K562 (cell line): Measurements from ENCODE around the gene SAMD8. TPM values are rescaled to one million over a fixed set of nuclear protein-coding genes. Genes with fewer than 3 reads are reported as not detected.

Experiments used
- BMI1 ChIP-seq: fragments of 150-350 bp; IDR thresholded peaks from 2 replicates; pipeline ENCODE4 v1.6.1; 2014; ENCODE audit warnings: low read length
- CHD4 ChIP-seq: fragments of 200-600 bp; sonication (generic); IDR thresholded peaks from 3 replicates; pipeline ENCODE4 v1.6.1; 2012; ENCODE audit warnings: low read depth, mild to moderate bottlenecking, mixed read lengths, low read length, inconsistent platforms; ENCODE audit not compliant: insufficient read depth, insufficient replicate concordance, poor library complexity, severe bottlenecking
- ERF ChIP-seq: fragments of 450-650 bp; formaldehyde crosslinking; IDR thresholded peaks from 2 replicates; pipeline ENCODE4 v1.4.0; 2020; ENCODE audit warnings: mild to moderate bottlenecking, mixed read lengths
- HDAC2 ChIP-seq: fragments of 450-650 bp; IDR thresholded peaks from 2 replicates; pipeline ENCODE4 v1.6.1; 2016; ENCODE audit warnings: mild to moderate bottlenecking
- KDM5B ChIP-seq: fragments of 200-600 bp; sonication (generic); IDR thresholded peaks from 2 replicates; pipeline ENCODE4 v1.6.1; 2012; ENCODE audit warnings: low read depth, mild to moderate bottlenecking, moderate library complexity, low read length, control low read depth, inconsistent platforms; ENCODE audit not compliant: insufficient replicate concordance
- MLX ChIP-seq, 2 experiments: fragments of 450-650 bp in 1 of 2; sonication (generic) in 1 of 2; formaldehyde crosslinking; conservative IDR thresholded peaks; 2 replicates each; pipeline versions ENCODE4 v1.4.0 to v1.8.1; 2020 to 2022; ENCODE audit warnings: mild to moderate bottlenecking in 1 of 2, missing genetic modification reagents in 1 of 2
- MNT ChIP-seq, 2 experiments: fragments of 450-650 bp; conservative IDR thresholded peaks; 2 replicates each; pipeline ENCODE4 v1.6.1; 2017; ENCODE audit warnings: mild to moderate bottlenecking in 2 of 2, moderate library complexity in 2 of 2
- NCOA1 ChIP-seq: fragments of 450-650 bp; IDR thresholded peaks from 2 replicates; pipeline ENCODE4 v1.6.1; 2016; ENCODE audit warnings: low read depth
- NFRKB ChIP-seq: fragments of 450-650 bp; IDR thresholded peaks from 2 replicates; pipeline ENCODE4 v1.6.1; 2016; ENCODE audit warnings: low read depth
- PBX2 ChIP-seq, 2 experiments: IDR thresholded peaks in 1 of 2; conservative IDR thresholded peaks in 1 of 2; 2 replicates each; pipeline ENCODE4 v1.6.1; 2016; ENCODE audit warnings: low read depth in 2 of 2, mild to moderate bottlenecking in 1 of 2, missing compliant biosample characterization in 1 of 2, missing genetic modification characterization in 1 of 2, moderate library complexity in 1 of 2
- PHB ChIP-seq: fragments of 250-450 bp; sonication (Bioruptor Pico); IDR thresholded peaks from 2 replicates; pipeline ENCODE4 v1.5.0; 2021
- PTBP1 ChIP-seq: fragments of 200-400 bp; formaldehyde crosslinking; IDR thresholded peaks from 2 replicates; pipeline ENCODE4 v1.6.1; 2017; ENCODE audit warnings: low read depth, low read length
- SIX5 ChIP-seq, 2 experiments: IDR thresholded peaks; 2 replicates each; pipeline ENCODE4 v1.6.1; 2011; ENCODE audit warnings: low read length in 2 of 2, borderline replicate concordance in 1 of 2, low read depth in 1 of 2, mild to moderate bottlenecking in 1 of 2, moderate library complexity in 1 of 2; ENCODE audit not compliant: insufficient read depth in 1 of 2
- SP1 ChIP-seq: sonication (generic); formaldehyde crosslinking; IDR thresholded peaks from 2 replicates; pipeline ENCODE4 v1.8.1; 2022; ENCODE audit warnings: mild to moderate bottlenecking, missing genetic modification reagents
- TAF7 ChIP-seq: fragments of 450-650 bp; IDR thresholded peaks from 2 replicates; pipeline ENCODE4 v1.6.1; 2016; ENCODE audit warnings: missing genetic modification characterization, missing compliant biosample characterization
- ZBTB49 ChIP-seq: sonication (generic); formaldehyde crosslinking; IDR thresholded peaks from 2 replicates; pipeline ENCODE4 v1.8.0; 2022; ENCODE audit warnings: missing genetic modification reagents, mild to moderate bottlenecking, borderline replicate concordance
- ZFP30 ChIP-seq: fragments of 250-450 bp; sonication (Bioruptor Pico); IDR thresholded peaks from 2 replicates; pipeline ENCODE4 v1.8.0; 2022; ENCODE audit warnings: moderate library complexity, mild to moderate bottlenecking, inconsistent platforms, borderline replicate concordance
- ZNF551 ChIP-seq: fragments of 250-450 bp; sonication (Bioruptor Pico); IDR thresholded peaks from 2 replicates; pipeline ENCODE4 v1.5.0; 2021; ENCODE audit warnings: mild to moderate bottlenecking, moderate library complexity
- ZNF830 ChIP-seq: fragments of 250-450 bp; sonication (Bioruptor Pico); IDR thresholded peaks from 2 replicates; pipeline ENCODE4 v1.5.0; 2021; ENCODE audit warnings: mild to moderate bottlenecking
- polyA plus RNA-seq, 8 experiments: library from polyadenylated mRNA; depleted of rRNA in 4 of 8; stranded (reverse) in 5 of 8; unstranded in 3 of 8; fragments of >200 nt; fragmentation: Nextera tagmentation in 2 of 8; fragmentation: Illumina TruSeq in 1 of 8; extraction: Ambion mirVana in 2 of 8; extraction: Trizol in 1 of 8; gene quantifications; 2 replicates each; pipeline versions ENCODE4 v1.2.1 to v1.2.3, GENCODE V29; 2011 to 2014; ENCODE audit warnings: inconsistent platforms in 1 of 8, missing spikeins in 1 of 8
- total RNA-seq, 7 experiments: library from RNA; depleted of rRNA in 6 of 7; stranded (reverse); fragments of >200 nt in 6 of 7; fragmentation: Illumina TruSeq in 2 of 7; extraction: Trizol in 2 of 7; gene quantifications; 2 replicates each; pipeline versions ENCODE4 v1.2.1 to v1.2.3, GENCODE V29; 2011 to 2021; ENCODE audit warnings: low replicate concordance in 1 of 7

SAMD8 gene
- total and polyA plus RNA-seq, 9 of the 15 experiments (the other 6 are each of a cell fraction or from before 2014, with no cell fraction given): 2.7 to 16.1 (median 6.2) TPM

GRCh38 chr10:75209086-75209920, 97.8 kb downstream of the SAMD8 start (continued):
- TF ChIP-seq CHD4 (no peak), ERF (CRISPR knock-in tag) (peak; percentile 96), HDAC2 (no peak), MNT (conservative IDR thresholded peaks at IDR 0.05) (no peak), PTBP1 (no peak), ZBTB49 (CRISPR knock-in tag) (no peak), KDM5B (no peak), ZNF551 (no peak), NCOA1 (no peak; the same call in 1 of the 2 replicates), PHB (0 out of 2 replicates have a peak, but pooled peaks have one; percentile 41), MLX (CRISPR knock-in tag; conservative IDR thresholded peaks at IDR 0.05) (no peak), SIX5 (IDR thresholded peaks at IDR 0.05; ENCODE audit: borderline replicate concordance in 1 of 2, insufficient read depth in 1 of 2, low read depth in 1 of 2, low read length in 2 of 2) (no peak), TAF7 (tag) (no peak), NFRKB (no peak), PBX2 (CRISPR knock-in tag; IDR thresholded peaks at IDR 0.05; ENCODE audit: low read depth) (no peak), PBX2 (tag; conservative IDR thresholded peaks at IDR 0.05; ENCODE audit: low read depth) (peak; percentile 67), ZNF830 (CRISPR knock-in tag) (0 out of 2 replicates have a peak, but pooled peaks have one; percentile 53), BMI1 (no peak), SP1 (no peak), ZFP30 (CRISPR knock-in tag) (no peak)
